ENCODE measurements around the gene STUB1. TPM values are rescaled to one million over a fixed set of nuclear protein-coding genes. Genes with fewer than 3 reads are reported as not detected.

The STUB1 gene
- total RNA-seq, 1 experiment from 2014 or later: 102 TPM

GRCh38 chr16:693364-693763, 13.2 kb downstream of the STUB1 start:
- H3K79me2 ChIP-seq (ENCODE audit: insufficient read depth, low read length): no peaks in the 10 kb centered on the region
- no peak for DNase-seq
- H3K9ac ChIP-seq (ENCODE audit: extremely low read depth, insufficient read length, low read length): no peak overlapping the region
- no peaks in the 10 kb centered on the region for H3K9me3 ChIP-seq (ENCODE audit: control insufficient read depth, low read depth, low read length)
- Mint-ChIP-seq H3K4me3 (peak overlapping the region; percentile 43 to 72), H3K9me3 (no peaks in the 10 kb centered on the region; a peak in 1 of 5 replicates), H3K4me1 (peaks cover 0 to 16% of the 10 kb centered on the region in 2 experiments; a peak in 3 of 4 replicates), H3K36me3 (ENCODE audit: insufficient read depth in 1 of 3, low read depth in 3 of 3) (no peaks in the 10 kb centered on the region), H3K27me3 (ENCODE audit: low read depth) (peaks cover 71% of the 10 kb centered on the region), H3K27ac (no peak overlapping the region; a peak in 1 of 7 replicates)
- no peak overlapping the region for H2BK120ac ChIP-seq (ENCODE audit: low read depth, low read length, poor library complexity, severe bottlenecking)
- H2BK12ac ChIP-seq (ENCODE audit: insufficient read length, low read depth, low read length): no peak overlapping the region
- H3K23ac ChIP-seq (ENCODE audit: insufficient read length, low read depth, low read length): no peak overlapping the region
- no peak overlapping the region for H2AFZ ChIP-seq (ENCODE audit: low read length)
- no peaks in the 10 kb centered on the region for H3K79me1 ChIP-seq (ENCODE audit: insufficient read depth, low read depth, low read length, poor library complexity, severe bottlenecking)
- no peak overlapping the region for H2AK5ac ChIP-seq (ENCODE audit: insufficient read length, low read length)
- H2BK5ac ChIP-seq (ENCODE audit: insufficient read length, low read length): no peak overlapping the region
- H3K14ac ChIP-seq (ENCODE audit: insufficient read depth, low read length): no peak overlapping the region; the same call in 1 of the 2 replicates
- peak overlapping the region; percentile 56 for H3K4me2 ChIP-seq (ENCODE audit: insufficient read depth, insufficient read length, low read length)
- TF ChIP-seq, protein P1, sequence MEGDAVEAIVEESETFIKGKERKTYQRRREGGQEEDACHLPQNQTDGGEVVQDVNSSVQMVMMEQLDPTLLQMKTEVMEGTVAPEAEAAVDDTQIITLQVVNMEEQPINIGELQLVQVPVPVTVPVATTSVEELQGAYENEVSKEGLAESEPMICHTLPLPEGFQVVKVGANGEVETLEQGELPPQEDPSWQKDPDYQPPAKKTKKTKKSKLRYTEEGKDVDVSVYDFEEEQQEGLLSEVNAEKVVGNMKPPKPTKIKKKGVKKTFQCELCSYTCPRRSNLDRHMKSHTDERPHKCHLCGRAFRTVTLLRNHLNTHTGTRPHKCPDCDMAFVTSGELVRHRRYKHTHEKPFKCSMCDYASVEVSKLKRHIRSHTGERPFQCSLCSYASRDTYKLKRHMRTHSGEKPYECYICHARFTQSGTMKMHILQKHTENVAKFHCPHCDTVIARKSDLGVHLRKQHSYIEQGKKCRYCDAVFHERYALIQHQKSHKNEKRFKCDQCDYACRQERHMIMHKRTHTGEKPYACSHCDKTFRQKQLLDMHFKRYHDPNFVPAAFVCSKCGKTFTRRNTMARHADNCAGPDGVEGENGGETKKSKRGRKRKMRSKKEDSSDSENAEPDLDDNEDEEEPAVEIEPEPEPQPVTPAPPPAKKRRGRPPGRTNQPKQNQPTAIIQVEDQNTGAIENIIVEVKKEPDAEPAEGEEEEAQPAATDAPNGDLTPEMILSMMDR (conservative IDR thresholded peaks at IDR 0.05): no peak
- H4K20me1 ChIP-seq (ENCODE audit: control insufficient read depth, insufficient read depth, insufficient read length): no peaks in the 10 kb centered on the region
- no peaks in the 10 kb centered on the region for H3K4me1 ChIP-seq (ENCODE audit: insufficient read depth, low read length)
- H3K18ac ChIP-seq (ENCODE audit: insufficient read length, low read depth, low read length): no peak overlapping the region
- no peak overlapping the region for H4K8ac ChIP-seq (replicated peaks; ENCODE audit: insufficient read length, low read depth, low read length)
- H2BK20ac ChIP-seq (ENCODE audit: low read depth, low read length, poor library complexity, severe bottlenecking): no peak overlapping the region
- H3K56ac ChIP-seq (ENCODE audit: insufficient read length, low read depth, low read length): no peak overlapping the region
- no peak overlapping the region for H3T11ph ChIP-seq (ENCODE audit: low read length)
- H3K27me3 ChIP-seq (ENCODE audit: insufficient read depth, low read length): peaks cover 11% of the 10 kb centered on the region; the same call in 1 of the 2 replicates
- no peak overlapping the region; the same call in 1 of the 2 replicates for H2BK15ac ChIP-seq (ENCODE audit: low read depth, low read length)
- H4K91ac ChIP-seq (ENCODE audit: insufficient read length, low read depth, low read length): no peak overlapping the region
- H3K4ac ChIP-seq (ENCODE audit: low read depth, low read length): no peak overlapping the region
- WGBS (ENCODE audit: extremely low coverage, insufficient read length, low lambda C conversion rate): no CpG with 5 or more reads among the region's 22 CpGs
- no peak overlapping the region for H3K27ac ChIP-seq (ENCODE audit: insufficient read length, low read depth, low read length)
- H4K5ac ChIP-seq (ENCODE audit: insufficient read length, low read depth, low read length): no peak overlapping the region
- H3K23me2 ChIP-seq (ENCODE audit: insufficient read length, low read depth, low read length, poor library complexity, severe bottlenecking): peaks cover 27% of the 10 kb centered on the region

All from H9 (cell line).